Astrocyte (in vitro differentiated cells and primary cell): ENCODE data around the gene TBC1D14.

Experiments used
- EZH2 ChIP-seq: IDR thresholded peaks from 2 replicates; pipeline ENCODE4 v1.6.1; 2012; ENCODE audit warnings: mild to moderate bottlenecking, low read length, inconsistent platforms; ENCODE audit not compliant: insufficient read depth
- TF ChIP-seq, protein P1 (sequence below): IDR thresholded peaks from 2 replicates; pipeline ENCODE4 v1.5.1; 2011; ENCODE audit warnings: low read depth, mild to moderate bottlenecking, inconsistent platforms, low read length, moderate library complexity; ENCODE audit not compliant: insufficient read depth

DNA sequence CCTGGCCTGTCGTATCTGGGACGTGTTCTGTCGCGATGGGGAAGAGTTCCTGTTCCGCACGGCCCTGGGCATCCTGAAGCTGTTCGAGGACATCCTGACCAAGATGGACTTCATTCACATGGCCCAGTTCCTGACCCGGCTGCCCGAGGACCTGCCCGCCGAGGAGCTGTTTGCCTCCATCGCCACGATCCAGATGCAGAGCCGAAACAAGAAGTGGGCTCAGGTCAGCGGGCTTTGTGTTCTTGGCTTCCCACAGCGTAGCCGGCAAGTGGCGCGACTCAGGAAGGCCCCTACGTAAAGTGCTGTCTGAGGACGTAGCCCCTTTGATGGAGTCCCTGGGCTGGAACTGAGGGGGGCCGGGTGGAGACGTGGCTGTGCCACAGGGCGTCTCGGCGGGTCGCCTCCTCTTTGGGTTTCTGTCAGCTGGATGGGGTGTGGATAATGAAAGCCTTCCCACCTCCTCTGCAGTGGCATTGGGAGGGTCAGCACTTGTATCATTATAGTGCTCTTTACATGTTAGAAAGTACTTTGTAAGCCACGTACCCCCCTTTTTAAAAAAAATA is 115.5 kb downstream of the TBC1D14 start:
- TF ChIP-seq, protein P1, sequence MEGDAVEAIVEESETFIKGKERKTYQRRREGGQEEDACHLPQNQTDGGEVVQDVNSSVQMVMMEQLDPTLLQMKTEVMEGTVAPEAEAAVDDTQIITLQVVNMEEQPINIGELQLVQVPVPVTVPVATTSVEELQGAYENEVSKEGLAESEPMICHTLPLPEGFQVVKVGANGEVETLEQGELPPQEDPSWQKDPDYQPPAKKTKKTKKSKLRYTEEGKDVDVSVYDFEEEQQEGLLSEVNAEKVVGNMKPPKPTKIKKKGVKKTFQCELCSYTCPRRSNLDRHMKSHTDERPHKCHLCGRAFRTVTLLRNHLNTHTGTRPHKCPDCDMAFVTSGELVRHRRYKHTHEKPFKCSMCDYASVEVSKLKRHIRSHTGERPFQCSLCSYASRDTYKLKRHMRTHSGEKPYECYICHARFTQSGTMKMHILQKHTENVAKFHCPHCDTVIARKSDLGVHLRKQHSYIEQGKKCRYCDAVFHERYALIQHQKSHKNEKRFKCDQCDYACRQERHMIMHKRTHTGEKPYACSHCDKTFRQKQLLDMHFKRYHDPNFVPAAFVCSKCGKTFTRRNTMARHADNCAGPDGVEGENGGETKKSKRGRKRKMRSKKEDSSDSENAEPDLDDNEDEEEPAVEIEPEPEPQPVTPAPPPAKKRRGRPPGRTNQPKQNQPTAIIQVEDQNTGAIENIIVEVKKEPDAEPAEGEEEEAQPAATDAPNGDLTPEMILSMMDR, result no peak
- no peak for TF ChIP-seq EZH2
